Memory B cell (primary cell): Measurements from ENCODE around the gene DPY19L3.
"Not testable (repeated sequence)": the region's sequence is repeated elsewhere in the genome, so short reads cannot be mapped to it uniquely, and the experiment has no call there.

Source experiments
- ATAC-seq: fragments of 150-1000 bp; cut with Tn5 transposase; 2 replicates; pipeline ENCODE4 v1.10.0; 2021; ENCODE audit warnings: low read depth, mild to moderate bottlenecking, moderate library complexity
- DNase-seq, 2 donors: peaks; one replicate each; pipeline ENCODE4 v3.0.0; 2022; ENCODE audit warnings: low spot score in 2 of 2
- H3K27ac Mint-ChIP-seq: one replicate; pipeline ENCODE4 v1.8.0; 2022; ENCODE audit warnings: mild to moderate bottlenecking, moderate library complexity, mixed read lengths
- H3K27me3 Mint-ChIP-seq: one replicate; pipeline ENCODE4 v1.8.0; 2022; ENCODE audit warnings: mixed read lengths
- H3K36me3 Mint-ChIP-seq: one replicate; pipeline ENCODE4 v1.8.0; 2022; ENCODE audit warnings: mild to moderate bottlenecking, mixed read lengths
- H3K4me1 Mint-ChIP-seq: one replicate; pipeline ENCODE4 v1.8.0; 2022; ENCODE audit warnings: mixed read lengths
- H3K4me3 Mint-ChIP-seq: one replicate; pipeline ENCODE4 v1.8.0; 2022; ENCODE audit warnings: mild to moderate bottlenecking, moderate library complexity, mixed read lengths
- H3K9me3 Mint-ChIP-seq: one replicate; pipeline ENCODE4 v1.8.0; 2022; ENCODE audit warnings: mixed read lengths

DPY19L3 gene

GRCh38 chr19:32406161-32407003, 812 bp downstream of the DPY19L3 start:
- Mint-ChIP-seq H3K4me1 (peaks cover 5% of the 10 kb centered on the region), H3K27ac (peak overlapping the region; percentile 81), H3K9me3 (no peaks in the 10 kb centered on the region), H3K27me3 (no peaks in the 10 kb centered on the region), H3K4me3 (peak overlapping the region; percentile 85), H3K36me3 (peaks cover 7% of the 10 kb centered on the region)
- DNase-seq, result no peak
- no peak for ATAC-seq

GRCh38 chr19:32407004-32407992, 1.7 kb downstream of the DPY19L3 start:
- Mint-ChIP-seq H3K4me3 (peak overlapping the region; percentile 85), H3K9me3 (no peaks in the 10 kb centered on the region), H3K36me3 (peaks cover 7% of the 10 kb centered on the region), H3K4me1 (peaks cover 2% of the 10 kb centered on the region), H3K27me3 (no peaks in the 10 kb centered on the region), H3K27ac (peak overlapping the region; percentile 81)
- no peak for ATAC-seq
- no peak for DNase-seq

GRCh38 chr19:32415246-32415645, 9.7 kb downstream of the DPY19L3 start:
- Mint-ChIP-seq H3K4me1 (no peaks in the 10 kb centered on the region), H3K27ac (no peak overlapping the region), H3K36me3 (peaks cover 23% of the 10 kb centered on the region), H3K9me3 (no peaks in the 10 kb centered on the region), H3K4me3 (no peak overlapping the region), H3K27me3 (no peaks in the 10 kb centered on the region)
- ATAC-seq (no peak), DNase-seq (no peak)

GRCh38 chr19:32415669-32416068, 10.1 kb downstream of the DPY19L3 start:
- no peak overlapping the region for H3K27ac Mint-ChIP-seq
- no peaks in the 10 kb centered on the region for H3K9me3 Mint-ChIP-seq
- ATAC-seq (no peak), DNase-seq (no peak)
- H3K36me3 Mint-ChIP-seq, result peaks cover 23% of the 10 kb centered on the region
- H3K4me1 Mint-ChIP-seq, result no peaks in the 10 kb centered on the region
- no peak overlapping the region for H3K4me3 Mint-ChIP-seq
- H3K27me3 Mint-ChIP-seq, result no peaks in the 10 kb centered on the region

GRCh38 chr19:32416749-32417456, 11.3 kb downstream of the DPY19L3 start:
- DNase-seq (no peak), ATAC-seq (no peak)
- no peak overlapping the region for H3K27ac Mint-ChIP-seq
- H3K36me3 Mint-ChIP-seq, result peaks cover 21% of the 10 kb centered on the region
- no peaks in the 10 kb centered on the region for H3K27me3 Mint-ChIP-seq
- H3K9me3 Mint-ChIP-seq, result no peaks in the 10 kb centered on the region
- H3K4me1 Mint-ChIP-seq, result peaks cover 4% of the 10 kb centered on the region
- H3K4me3 Mint-ChIP-seq, result no peak overlapping the region

- Mint-ChIP-seq H3K27ac (no peak overlapping the region), H3K27me3 (no peaks in the 10 kb centered on the region), H3K4me1 (peaks cover 10% of the 10 kb centered on the region), H3K36me3 (peaks cover 21% of the 10 kb centered on the region), H3K4me3 (no peak overlapping the region), H3K9me3 (peaks cover 4% of the 10 kb centered on the region)
- ATAC-seq (no peak), DNase-seq (no peak)
Measured at GRCh38 chr19:32418155-32418554, 12.6 kb downstream of the DPY19L3 start.

- no peak for ATAC-seq
- H3K4me1 Mint-ChIP-seq, result peaks cover 10% of the 10 kb centered on the region
- DNase-seq, result no peak
- peak overlapping the region; percentile 22 for H3K4me3 Mint-ChIP-seq
- no peaks in the 10 kb centered on the region for H3K27me3 Mint-ChIP-seq
- H3K9me3 Mint-ChIP-seq, result peaks cover 4% of the 10 kb centered on the region
- H3K36me3 Mint-ChIP-seq, result peaks cover 10% of the 10 kb centered on the region
- H3K27ac Mint-ChIP-seq, result peak overlapping the region; percentile 87
Measured at GRCh38 chr19:32421589-32422361, 16.2 kb downstream of the DPY19L3 start.

- peaks cover 10% of the 10 kb centered on the region for H3K4me1 Mint-ChIP-seq
- DNase-seq, result no peak
- peak overlapping the region; percentile 22 for H3K4me3 Mint-ChIP-seq
- no peak for ATAC-seq
- H3K9me3 Mint-ChIP-seq, result peaks cover 4% of the 10 kb centered on the region
- no peaks in the 10 kb centered on the region for H3K27me3 Mint-ChIP-seq
- H3K36me3 Mint-ChIP-seq, result peaks cover 7% of the 10 kb centered on the region
- H3K27ac Mint-ChIP-seq, result peak overlapping the region; percentile 87
Measured at GRCh38 chr19:32422435-32422834, 16.9 kb downstream of the DPY19L3 start.

- H3K4me3 Mint-ChIP-seq, H3K36me3 Mint-ChIP-seq, H3K9me3 Mint-ChIP-seq, H3K27me3 Mint-ChIP-seq, H3K27ac Mint-ChIP-seq, DNase-seq, ATAC-seq: not testable (repeated sequence)
- peaks cover 10% of the 10 kb centered on the region for H3K4me1 Mint-ChIP-seq
Measured at GRCh38 chr19:32423944-32424343, 18.4 kb downstream of the DPY19L3 start.

GRCh38 chr19:32427536-32427935, 22.0 kb downstream of the DPY19L3 start:
- peaks cover 2% of the 10 kb centered on the region for H3K9me3 Mint-ChIP-seq
- H3K36me3 Mint-ChIP-seq, result peaks cover 8% of the 10 kb centered on the region
- no peak overlapping the region for H3K27ac Mint-ChIP-seq
- H3K4me1 Mint-ChIP-seq, result no peaks in the 10 kb centered on the region
- no peak overlapping the region for H3K4me3 Mint-ChIP-seq
- ATAC-seq (no peak), DNase-seq (no peak)
- H3K27me3 Mint-ChIP-seq, result no peaks in the 10 kb centered on the region

- no peaks in the 10 kb centered on the region for H3K4me1 Mint-ChIP-seq
Measured at GRCh38 chr19:32436692-32437091, 31.1 kb downstream of the DPY19L3 start.

GRCh38 chr19:32437096-32437495, 31.5 kb downstream of the DPY19L3 start:
- H3K36me3 Mint-ChIP-seq, result peaks cover 17% of the 10 kb centered on the region
- no peaks in the 10 kb centered on the region for H3K27me3 Mint-ChIP-seq
- H3K4me3 Mint-ChIP-seq, result no peak overlapping the region
- H3K9me3 Mint-ChIP-seq, result no peaks in the 10 kb centered on the region
- ATAC-seq, result no peak
- H3K27ac Mint-ChIP-seq, result no peak overlapping the region
- H3K4me1 Mint-ChIP-seq, result no peaks in the 10 kb centered on the region
- no peak for DNase-seq

More at GRCh38 chr19:32436692-32437091, 31.1 kb downstream of the DPY19L3 start:
- Mint-ChIP-seq H3K27me3 (no peaks in the 10 kb centered on the region), H3K9me3 (no peaks in the 10 kb centered on the region), H3K36me3 (peaks cover 17% of the 10 kb centered on the region), H3K4me3 (no peak overlapping the region), H3K27ac (no peak overlapping the region)
- no peak for ATAC-seq
- no peak for DNase-seq

GRCh38 chr19:32438751-32439150, 33.2 kb downstream of the DPY19L3 start:
- Mint-ChIP-seq H3K27ac (no peak overlapping the region), H3K9me3 (no peaks in the 10 kb centered on the region), H3K4me3 (no peak overlapping the region), H3K27me3 (no peaks in the 10 kb centered on the region), H3K4me1 (no peaks in the 10 kb centered on the region), H3K36me3 (peaks cover 19% of the 10 kb centered on the region)
- no peak for DNase-seq
- ATAC-seq, result no peak
